Measurements from ENCODE around the gene BCAM. TPM values are rescaled to one million over a fixed set of nuclear protein-coding genes. Genes with fewer than 3 reads are reported as not detected.
A peak's percentile ranks its signal among the peaks of the same experiment; 100 is the strongest.
"Not testable (repeated sequence)": the region's sequence is repeated elsewhere in the genome, so short reads cannot be mapped to it uniquely, and the experiment has no call there.

BCAM gene
- total and polyA plus RNA-seq, 7 donors, result 1.2 to 36.3 (median 11.8) TPM

- no peaks in the 10 kb centered on the region for H3K4me1 ChIP-seq
- intact Hi-C loops (cut with DNase I), result no loop called here
- TF ChIP-seq POLR2A (IDR thresholded peaks at IDR 0.05) (no peak), EP300 (IDR thresholded peaks at IDR 0.05) (no peak), POLR2AphosphoS5 (IDR thresholded peaks at IDR 0.05) (no peak), CTCF (IDR thresholded peaks at IDR 0.05) (no peak)
- H3K27me3 ChIP-seq, result no peaks in the 10 kb centered on the region
- no peaks in the 10 kb centered on the region for H3K9me3 ChIP-seq
- no peak overlapping the region for H3K27ac ChIP-seq
- no peak for DNase-seq
- 72 to 75% methylated on average over 11 of the region's 11 CpGs for WGBS, 2 donors
- no peak overlapping the region for H3K4me3 ChIP-seq
- no peaks in the 10 kb centered on the region for H3K36me3 ChIP-seq
Observed at GRCh38 chr19:44767295-44768180, 41.4 kb upstream of the BCAM start.

- peaks cover 0 to 6% (median 0%) of the 10 kb centered on the region in 4 donors for H3K4me1 ChIP-seq
- H3K4me3 ChIP-seq, result no peak overlapping the region
- 14 to 20% methylated on average over 15 of the region's 15 CpGs for whole genome bisulfite sequencing, 2 donors
- H3K27ac ChIP-seq, result no peak overlapping the region
- DNase-seq, result peak; percentile 94
- no peaks in the 10 kb centered on the region for H3K27me3 ChIP-seq
- H3K9me3 ChIP-seq, result no peaks in the 10 kb centered on the region
- TF ChIP-seq EP300 (IDR thresholded peaks at IDR 0.05) (no peak), POLR2A (IDR thresholded peaks at IDR 0.05) (no peak), CTCF (IDR thresholded peaks at IDR 0.05) (peak; percentile 75 to 94 (median 84)), POLR2AphosphoS5 (IDR thresholded peaks at IDR 0.05) (no peak)
- no peaks in the 10 kb centered on the region for H3K36me3 ChIP-seq
- intact Hi-C loops (cut with DNase I), result loop anchor here (1.0 kb wide), 2 partner anchors 46 to 81 kb away; no protein-coding TSS in a partner anchor
Observed at GRCh38 chr19:44770550-44771257, 38.2 kb upstream of the BCAM start.

- H3K4me3 ChIP-seq; intact Hi-C loops (cut with DNase I); H3K4me1 ChIP-seq; H3K27ac ChIP-seq; H3K27me3 ChIP-seq; H3K36me3 ChIP-seq; DNase-seq; H3K9me3 ChIP-seq: not testable (repeated sequence)
- 86 to 93% methylated on average over 18 of the region's 18 CpGs for WGBS, 2 donors
Observed at GRCh38 chr19:44772144-44772543, 36.8 kb upstream of the BCAM start.

- Histone ChIP-seq H3K27me3 (peaks cover 5 to 16% (median 5%) of the 10 kb centered on the region in 3 donors), H3K4me1 (peaks cover 0 to 11% (median 2%) of the 10 kb centered on the region in 4 donors), H3K4me3 (no peak overlapping the region), H3K27ac (no peak overlapping the region), H3K9me3 (no peaks in the 10 kb centered on the region), H3K36me3 (no peaks in the 10 kb centered on the region)
- WGBS, 2 donors, result 24 to 52% methylated on average over 3 of the region's 3 CpGs
- TF ChIP-seq CTCF (IDR thresholded peaks at IDR 0.05) (no peak), POLR2A (IDR thresholded peaks at IDR 0.05) (no peak)
- no peak for DNase-seq
- intact Hi-C loops (cut with DNase I), result no loop called here
Observed at GRCh38 chr19:44772959-44773358, 35.9 kb upstream of the BCAM start.

- H3K36me3 ChIP-seq, result no peaks in the 10 kb centered on the region
- intact Hi-C loops (cut with DNase I), result no loop called here
- H3K27ac ChIP-seq, result no peak overlapping the region
- H3K27me3 ChIP-seq, result peaks cover 6 to 19% (median 14%) of the 10 kb centered on the region in 3 donors
- peaks cover 0 to 13% (median 3%) of the 10 kb centered on the region in 4 donors for H3K4me1 ChIP-seq
- 42 to 79% methylated on average over 6 of the region's 6 CpGs for whole genome bisulfite sequencing, 2 donors
- H3K4me3 ChIP-seq, result no peak overlapping the region
- no peak for DNase-seq
- TF ChIP-seq POLR2A (IDR thresholded peaks at IDR 0.05) (no peak), POLR2AphosphoS5 (IDR thresholded peaks at IDR 0.05) (no peak), EP300 (IDR thresholded peaks at IDR 0.05) (no peak), CTCF (IDR thresholded peaks at IDR 0.05) (no peak)
- H3K9me3 ChIP-seq, result no peaks in the 10 kb centered on the region
Observed at GRCh38 chr19:44775676-44776240, 33.1 kb upstream of the BCAM start.

All from sigmoid colon (tissue), 7 donors.